ENCODE data around the gene SOD3. TPM values are rescaled to one million over a fixed set of nuclear protein-coding genes. Genes with fewer than 3 reads are reported as not detected.

The SOD3 gene
- total RNA-seq, 1 experiment from 2014 or later: 1.0 TPM

DNA sequence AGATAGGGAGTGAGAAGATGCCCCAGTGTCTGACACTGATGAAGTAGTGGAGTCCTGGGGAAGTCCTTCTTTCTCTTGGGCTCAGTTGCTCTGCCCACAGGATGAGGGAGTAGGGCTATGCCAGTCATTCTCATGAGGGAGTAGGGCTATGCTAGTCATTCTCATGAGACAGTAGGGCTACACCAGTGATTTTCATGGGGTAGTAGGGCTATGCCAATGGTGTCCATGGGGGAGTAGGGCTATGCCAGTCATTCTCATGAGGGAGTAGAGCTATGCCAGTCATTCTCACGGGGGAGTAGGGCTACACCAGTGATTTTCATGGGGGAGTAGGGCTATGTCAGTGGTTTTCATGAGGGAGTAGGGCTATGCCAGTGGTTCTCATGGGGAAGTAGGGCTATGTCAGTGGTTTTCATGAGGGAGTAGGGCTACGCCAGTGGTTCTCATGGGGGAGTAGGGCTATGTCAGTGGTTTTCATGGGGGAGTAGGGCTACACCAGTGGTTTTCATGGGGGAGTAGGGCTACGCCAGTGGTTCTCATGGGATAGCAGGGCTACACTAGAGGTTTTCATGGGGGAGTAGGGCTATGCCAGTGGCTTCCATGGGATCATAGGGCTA lies 43.3 kb upstream of the SOD3 start:
- no peaks in the 10 kb centered on the region for H3K4me1 ChIP-seq (ENCODE audit: control insufficient read depth, insufficient read depth, low read length)
- no peaks in the 10 kb centered on the region for H3K27me3 ChIP-seq (ENCODE audit: control insufficient read depth, insufficient read depth, low read length)
- H3K9me3 ChIP-seq (ENCODE audit: control insufficient read depth, insufficient read depth, low read depth, low read length): no peaks in the 10 kb centered on the region
- no peaks in the 10 kb centered on the region for H3K36me3 ChIP-seq (ENCODE audit: control insufficient read depth, insufficient read depth, low read length)
- intact Hi-C loops (cut with micrococcal nuclease; ENCODE audit: unreplicated experiment): no loop called here
- CTCF ChIA-PET: no interaction called here
- in situ Hi-C loops (cut with HindIII; ENCODE audit: low pct_unique_long_range_greater_than_20kb, low sequenced_read_pairs): no loop called here
- no peak overlapping the region for H3K4me3 ChIP-seq (ENCODE audit: low read depth in 2 of 2, low read length in 2 of 2)
- DNase-seq (ENCODE audit: low read depth, low spot score) (no peak), ATAC-seq (no peak)
- no peak for TF ChIP-seq SIN3A (IDR thresholded peaks at IDR 0.05; ENCODE audit: borderline replicate concordance, insufficient read depth, low read depth, low read length)
- TF ChIP-seq POLR2AphosphoS5 (IDR thresholded peaks at IDR 0.05; ENCODE audit: low read depth, low read length): no peak
- TF ChIP-seq, protein P1, sequence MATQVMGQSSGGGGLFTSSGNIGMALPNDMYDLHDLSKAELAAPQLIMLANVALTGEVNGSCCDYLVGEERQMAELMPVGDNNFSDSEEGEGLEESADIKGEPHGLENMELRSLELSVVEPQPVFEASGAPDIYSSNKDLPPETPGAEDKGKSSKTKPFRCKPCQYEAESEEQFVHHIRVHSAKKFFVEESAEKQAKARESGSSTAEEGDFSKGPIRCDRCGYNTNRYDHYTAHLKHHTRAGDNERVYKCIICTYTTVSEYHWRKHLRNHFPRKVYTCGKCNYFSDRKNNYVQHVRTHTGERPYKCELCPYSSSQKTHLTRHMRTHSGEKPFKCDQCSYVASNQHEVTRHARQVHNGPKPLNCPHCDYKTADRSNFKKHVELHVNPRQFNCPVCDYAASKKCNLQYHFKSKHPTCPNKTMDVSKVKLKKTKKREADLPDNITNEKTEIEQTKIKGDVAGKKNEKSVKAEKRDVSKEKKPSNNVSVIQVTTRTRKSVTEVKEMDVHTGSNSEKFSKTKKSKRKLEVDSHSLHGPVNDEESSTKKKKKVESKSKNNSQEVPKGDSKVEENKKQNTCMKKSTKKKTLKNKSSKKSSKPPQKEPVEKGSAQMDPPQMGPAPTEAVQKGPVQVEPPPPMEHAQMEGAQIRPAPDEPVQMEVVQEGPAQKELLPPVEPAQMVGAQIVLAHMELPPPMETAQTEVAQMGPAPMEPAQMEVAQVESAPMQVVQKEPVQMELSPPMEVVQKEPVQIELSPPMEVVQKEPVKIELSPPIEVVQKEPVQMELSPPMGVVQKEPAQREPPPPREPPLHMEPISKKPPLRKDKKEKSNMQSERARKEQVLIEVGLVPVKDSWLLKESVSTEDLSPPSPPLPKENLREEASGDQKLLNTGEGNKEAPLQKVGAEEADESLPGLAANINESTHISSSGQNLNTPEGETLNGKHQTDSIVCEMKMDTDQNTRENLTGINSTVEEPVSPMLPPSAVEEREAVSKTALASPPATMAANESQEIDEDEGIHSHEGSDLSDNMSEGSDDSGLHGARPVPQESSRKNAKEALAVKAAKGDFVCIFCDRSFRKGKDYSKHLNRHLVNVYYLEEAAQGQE (IDR thresholded peaks at IDR 0.05; ENCODE audit: insufficient read depth in 1 of 2, low read depth in 2 of 2, low read length in 1 of 2): no peak
- no peak for TF ChIP-seq TCF7L2 (IDR thresholded peaks at IDR 0.05; ENCODE audit: low read depth, low read length)
- TF ChIP-seq, protein P2, sequence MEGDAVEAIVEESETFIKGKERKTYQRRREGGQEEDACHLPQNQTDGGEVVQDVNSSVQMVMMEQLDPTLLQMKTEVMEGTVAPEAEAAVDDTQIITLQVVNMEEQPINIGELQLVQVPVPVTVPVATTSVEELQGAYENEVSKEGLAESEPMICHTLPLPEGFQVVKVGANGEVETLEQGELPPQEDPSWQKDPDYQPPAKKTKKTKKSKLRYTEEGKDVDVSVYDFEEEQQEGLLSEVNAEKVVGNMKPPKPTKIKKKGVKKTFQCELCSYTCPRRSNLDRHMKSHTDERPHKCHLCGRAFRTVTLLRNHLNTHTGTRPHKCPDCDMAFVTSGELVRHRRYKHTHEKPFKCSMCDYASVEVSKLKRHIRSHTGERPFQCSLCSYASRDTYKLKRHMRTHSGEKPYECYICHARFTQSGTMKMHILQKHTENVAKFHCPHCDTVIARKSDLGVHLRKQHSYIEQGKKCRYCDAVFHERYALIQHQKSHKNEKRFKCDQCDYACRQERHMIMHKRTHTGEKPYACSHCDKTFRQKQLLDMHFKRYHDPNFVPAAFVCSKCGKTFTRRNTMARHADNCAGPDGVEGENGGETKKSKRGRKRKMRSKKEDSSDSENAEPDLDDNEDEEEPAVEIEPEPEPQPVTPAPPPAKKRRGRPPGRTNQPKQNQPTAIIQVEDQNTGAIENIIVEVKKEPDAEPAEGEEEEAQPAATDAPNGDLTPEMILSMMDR (IDR thresholded peaks at IDR 0.05): no peak
- H3K27ac ChIP-seq (ENCODE audit: low read length): no peak overlapping the region
- no TSS peak for BruUV-seq (replicated peaks)
- POLR2A ChIA-PET: no interaction called here

DNA sequence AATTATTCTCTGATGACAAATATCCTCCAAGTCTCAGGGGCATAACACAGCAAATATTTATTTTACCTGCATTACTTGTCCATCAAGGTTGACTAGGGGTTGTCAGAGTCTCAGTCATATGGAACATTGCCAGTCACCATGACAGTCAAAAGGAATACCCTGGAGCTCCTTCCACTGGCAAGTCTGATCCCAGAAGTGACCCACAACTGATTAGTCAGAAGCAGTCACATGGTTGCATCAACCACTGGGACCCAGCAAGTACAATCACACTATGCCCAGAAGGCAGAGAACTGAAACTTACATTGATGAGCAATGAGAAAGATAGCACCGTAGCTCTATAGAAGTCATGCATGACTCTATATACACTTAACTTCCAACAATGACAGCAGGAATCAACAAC lies 41.9 kb upstream of the SOD3 start:
- Histone ChIP-seq H3K9me3 (ENCODE audit: control insufficient read depth, insufficient read depth, low read depth, low read length) (no peaks in the 10 kb centered on the region), H3K27ac (ENCODE audit: low read length) (no peak overlapping the region), H3K27me3 (ENCODE audit: control insufficient read depth, insufficient read depth, low read length) (no peaks in the 10 kb centered on the region), H3K36me3 (ENCODE audit: control insufficient read depth, insufficient read depth, low read length) (no peaks in the 10 kb centered on the region), H3K4me3 (ENCODE audit: low read depth in 2 of 2, low read length in 2 of 2) (no peak overlapping the region), H3K4me1 (ENCODE audit: control insufficient read depth, insufficient read depth, low read length) (no peaks in the 10 kb centered on the region)
- CTCF ChIA-PET: no interaction called here
- in situ Hi-C loops (cut with HindIII; ENCODE audit: low pct_unique_long_range_greater_than_20kb, low sequenced_read_pairs): no loop called here
- POLR2A ChIA-PET: no interaction called here
- TF ChIP-seq TCF7L2 (IDR thresholded peaks at IDR 0.05; ENCODE audit: low read depth, low read length) (no peak), SIN3A (IDR thresholded peaks at IDR 0.05; ENCODE audit: borderline replicate concordance, insufficient read depth, low read depth, low read length) (no peak), POLR2AphosphoS5 (IDR thresholded peaks at IDR 0.05; ENCODE audit: low read depth, low read length) (no peak)
- TF ChIP-seq, protein P2 (IDR thresholded peaks at IDR 0.05): no peak
- TF ChIP-seq, protein P1 (IDR thresholded peaks at IDR 0.05; ENCODE audit: insufficient read depth in 1 of 2, low read depth in 2 of 2, low read length in 1 of 2): no peak
- intact Hi-C loops (cut with micrococcal nuclease; ENCODE audit: unreplicated experiment): no loop called here
- DNase-seq (ENCODE audit: low read depth, low spot score) (peak; percentile 20), ATAC-seq (peak; percentile 30; the same call in 1 of the 2 replicates)
- BruUV-seq (replicated peaks): no TSS peak

All from Panc1 (cell line).